GM18508 (cell line): ENCODE data around the gene MAML1.

Experiments
- ATAC-seq: cut with Tn5 transposase; IDR thresholded peaks from one replicate; pipeline ENCODE4 v1.9.1; 2021; ENCODE audit warnings: moderate number of reproducible peaks; ENCODE audit not compliant: insufficient read depth, unreplicated experiment

The MAML1 gene

DNA sequence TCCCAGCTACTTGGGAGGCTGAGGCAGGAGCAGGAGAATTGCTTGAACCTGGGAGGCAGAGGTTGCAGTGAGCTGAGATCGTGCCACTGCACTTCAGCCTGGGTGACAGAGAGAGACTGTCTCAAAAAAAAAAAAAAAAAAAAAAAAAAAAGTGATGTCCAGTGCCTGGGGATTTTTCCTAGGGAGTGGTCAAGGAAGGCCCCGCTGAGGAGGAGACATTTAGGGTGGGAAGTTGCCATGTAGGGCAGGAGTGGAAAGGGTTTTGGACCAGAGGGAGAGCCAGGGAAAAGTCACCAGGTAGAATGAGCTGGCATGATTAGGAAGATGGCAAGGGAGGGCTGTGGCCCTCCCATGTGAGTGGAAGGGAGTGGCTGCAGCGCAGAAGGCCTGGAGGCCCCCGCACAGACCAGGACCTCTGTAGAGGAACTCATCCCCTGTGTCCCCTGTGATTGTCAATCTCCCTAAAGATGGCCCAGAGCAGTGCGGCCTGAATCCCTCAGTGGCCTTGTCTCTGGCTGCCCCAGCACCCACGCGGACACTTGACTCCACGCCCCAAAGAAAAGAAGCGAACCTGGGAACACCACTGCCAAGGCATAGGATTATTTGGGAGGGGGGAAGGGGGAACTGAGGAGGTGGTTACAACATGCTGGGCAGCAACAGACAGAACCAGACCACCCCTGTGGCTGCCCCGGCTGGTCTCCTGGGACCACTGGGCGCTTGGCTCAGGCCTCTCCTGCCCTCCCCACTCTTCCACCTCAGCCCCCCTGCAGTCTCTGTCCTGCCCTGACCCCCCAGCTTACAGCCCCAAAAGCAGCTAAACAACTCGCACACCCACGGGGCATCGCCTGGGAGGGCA, 85.5 kb downstream of the MAML1 start:
- no peak for ATAC-seq

DNA sequence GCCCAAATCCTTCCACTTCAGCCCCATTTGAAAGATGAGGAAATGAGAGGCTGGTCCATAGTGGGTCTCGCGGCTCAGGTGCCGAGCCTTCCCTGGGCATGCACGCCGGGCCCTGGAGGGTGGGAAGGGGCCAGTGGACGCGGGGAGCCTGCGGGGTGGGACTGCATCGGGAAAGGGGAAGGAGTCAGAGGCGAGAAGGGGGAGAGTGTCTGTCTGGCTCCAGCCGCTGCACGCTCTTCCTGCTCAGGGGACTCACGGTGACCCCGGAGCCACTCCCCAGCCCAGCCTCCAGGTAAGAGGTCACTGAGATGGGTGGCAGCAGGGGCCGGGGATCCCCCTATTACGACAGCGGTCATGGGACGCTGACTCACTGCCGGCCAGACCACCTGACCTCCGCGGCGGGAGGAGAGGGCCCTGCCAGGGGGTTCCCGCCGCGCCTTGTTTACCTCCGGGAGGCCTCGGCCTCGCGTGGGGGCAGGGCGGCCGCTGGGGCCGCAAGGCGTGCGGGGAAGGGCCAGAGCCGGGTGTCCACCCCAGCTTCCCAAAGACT, 86.2 kb downstream of the MAML1 start:
- peak; percentile 53 for ATAC-seq

DNA sequence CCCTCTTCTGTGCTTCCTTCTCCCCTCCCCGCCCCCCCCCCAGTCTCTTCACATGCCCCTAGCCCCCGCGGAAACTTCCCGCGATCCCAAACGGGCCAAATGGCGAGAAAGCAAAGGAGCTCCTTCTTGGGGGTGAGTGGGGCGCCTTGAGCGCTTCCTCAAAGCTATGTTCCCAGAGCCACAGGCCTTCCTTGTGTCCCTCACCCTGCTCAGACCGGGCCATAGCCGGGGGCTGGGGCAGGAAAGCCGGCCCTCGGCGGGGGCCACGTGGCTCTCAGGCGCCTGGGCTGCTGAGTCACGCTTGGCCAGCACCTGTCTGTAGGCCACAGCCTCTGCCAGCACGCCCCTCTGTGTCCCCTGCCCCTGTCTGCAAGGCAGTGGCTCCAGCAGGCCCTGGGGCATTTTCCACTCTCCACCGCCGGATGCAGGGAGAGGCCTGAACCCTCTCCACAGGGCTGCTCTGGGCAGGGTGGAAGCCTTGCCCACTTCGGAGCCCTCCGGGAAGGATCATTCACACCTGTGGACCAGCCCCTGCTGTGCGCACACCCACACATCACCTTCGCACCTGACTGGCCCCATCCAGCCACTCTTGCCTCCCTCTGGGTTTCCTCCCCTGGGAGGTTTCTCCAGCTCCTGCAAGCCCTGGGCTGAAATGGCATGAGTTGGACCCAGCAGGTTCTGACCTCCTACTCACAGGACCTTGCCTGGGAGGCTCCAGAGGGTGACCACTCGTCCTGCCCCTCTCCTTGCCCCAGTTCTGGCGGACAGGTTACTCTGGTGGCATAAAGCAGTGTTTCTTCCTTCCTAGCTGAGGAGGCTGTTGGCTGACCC, 86.9 kb downstream of the MAML1 start:
- no peak for ATAC-seq

DNA sequence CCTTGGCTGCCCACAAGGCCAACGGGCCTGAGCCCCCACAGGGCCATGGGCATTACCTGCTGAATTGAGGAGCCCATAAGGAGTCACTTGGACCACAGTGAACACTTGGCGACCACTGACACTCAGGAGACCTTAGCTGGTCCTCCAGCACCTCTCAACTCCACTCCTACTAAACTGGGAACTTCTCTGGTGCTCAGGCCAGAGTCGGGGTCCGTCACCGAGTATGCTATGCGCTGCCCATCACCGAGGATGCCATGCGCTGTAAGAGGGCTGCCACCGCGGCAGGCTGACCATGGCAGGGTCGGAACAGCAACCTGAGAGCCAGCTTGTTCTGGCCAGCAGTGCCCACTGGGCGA, 87.5 kb downstream of the MAML1 start:
- ATAC-seq = no peak

DNA sequence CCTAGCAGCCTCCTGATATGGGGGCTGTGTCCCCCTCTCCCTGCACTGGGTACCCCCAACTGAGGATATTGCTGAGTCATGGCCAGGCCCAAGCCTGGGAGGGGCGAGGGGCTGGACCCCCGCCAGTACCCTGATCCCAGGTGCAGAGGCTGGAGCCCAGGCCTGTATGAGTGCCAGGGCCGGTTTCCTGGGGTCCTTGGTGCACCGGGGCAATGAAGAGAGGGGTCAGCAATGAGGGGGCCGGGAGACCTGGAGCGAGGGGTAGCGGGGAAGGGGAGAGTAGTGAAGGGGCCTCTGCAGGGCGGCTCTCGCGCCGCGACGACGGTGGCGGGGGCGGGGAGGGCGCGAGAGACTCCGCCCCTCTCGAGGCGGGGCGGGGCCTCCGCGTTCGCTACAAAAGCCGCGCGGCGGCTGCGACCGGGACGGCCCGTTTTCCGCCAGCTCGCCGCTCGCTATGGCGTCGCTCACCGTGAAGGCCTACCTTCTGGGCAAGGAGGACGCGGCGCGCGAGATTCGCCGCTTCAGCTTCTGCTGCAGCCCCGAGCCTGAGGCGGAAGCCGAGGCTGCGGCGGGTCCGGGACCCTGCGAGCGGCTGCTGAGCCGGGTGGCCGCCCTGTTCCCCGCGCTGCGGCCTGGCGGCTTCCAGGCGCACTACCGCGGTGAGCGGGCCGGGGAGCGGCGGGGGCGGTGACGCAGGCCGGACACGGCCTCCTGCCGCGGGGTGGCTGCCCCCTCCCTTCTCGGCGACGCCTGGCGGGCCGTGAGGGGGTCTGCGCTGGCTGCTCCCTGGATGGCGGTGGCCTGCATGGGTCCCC, 88.1 kb downstream of the MAML1 start, which contains the start of gene SQSTM1:
Gene SQSTM1 (plus strand): TSS at position 423 of the 815 bp plus-strand sequence. CDS start 32 bp downstream, at position 455.
- ATAC-seq = no peak

DNA sequence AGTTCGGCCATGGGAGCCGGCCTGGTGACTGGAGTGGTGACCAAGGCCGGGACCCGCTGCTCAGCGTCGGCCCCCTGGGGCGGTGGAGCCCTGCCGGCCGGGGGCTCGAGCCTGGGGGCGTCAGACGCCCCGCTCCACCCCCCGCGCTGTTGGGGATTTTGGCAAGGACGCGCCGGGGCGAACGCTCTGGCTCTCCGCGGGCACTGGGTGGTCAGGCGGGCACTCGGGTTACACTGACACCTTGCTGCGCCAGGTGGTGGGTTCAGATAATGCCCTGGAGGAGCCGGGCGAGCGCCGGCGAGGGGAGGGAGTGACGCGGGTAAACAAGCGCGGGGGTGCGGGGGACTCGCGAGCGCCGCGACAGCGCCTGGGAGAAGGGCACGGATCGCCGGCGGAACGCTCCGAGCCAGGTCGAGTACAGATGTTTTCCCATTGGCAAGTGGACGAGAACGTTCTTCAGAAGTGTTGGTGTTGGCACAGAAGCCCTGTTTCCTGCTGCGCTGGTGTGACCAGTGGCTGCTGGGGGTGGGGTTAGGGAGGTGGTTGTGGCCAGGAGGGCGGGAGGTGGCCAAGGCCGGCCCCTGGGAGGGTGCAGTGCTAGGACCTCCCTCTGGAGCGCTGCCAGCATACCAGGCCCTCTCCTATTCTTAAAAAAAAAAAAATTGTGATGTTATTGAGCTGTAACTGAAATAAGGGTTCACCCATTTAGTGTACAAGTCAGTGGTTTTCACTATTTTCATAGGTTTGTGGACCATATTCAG, 88.9 kb downstream of the MAML1 start:
- peak; percentile 39 for ATAC-seq

DNA sequence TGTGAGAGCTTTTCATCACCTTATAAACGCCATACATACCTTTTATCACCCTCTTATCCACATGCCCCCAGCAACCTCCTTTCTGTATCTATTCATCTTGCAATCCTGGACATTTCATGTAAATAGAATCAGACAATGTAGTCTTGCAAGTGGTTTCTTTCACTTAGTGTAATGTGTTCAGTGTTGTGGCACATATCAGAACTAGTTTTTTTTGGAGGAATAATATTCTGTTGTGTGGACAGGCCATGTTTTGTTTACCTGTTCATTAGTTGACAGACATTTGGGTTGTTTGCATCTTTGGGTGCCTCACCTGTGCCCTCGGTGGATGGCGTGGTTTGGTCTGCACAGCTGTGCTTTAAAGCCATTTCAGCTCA, 89.4 kb downstream of the MAML1 start:
- ATAC-seq = no peak

DNA sequence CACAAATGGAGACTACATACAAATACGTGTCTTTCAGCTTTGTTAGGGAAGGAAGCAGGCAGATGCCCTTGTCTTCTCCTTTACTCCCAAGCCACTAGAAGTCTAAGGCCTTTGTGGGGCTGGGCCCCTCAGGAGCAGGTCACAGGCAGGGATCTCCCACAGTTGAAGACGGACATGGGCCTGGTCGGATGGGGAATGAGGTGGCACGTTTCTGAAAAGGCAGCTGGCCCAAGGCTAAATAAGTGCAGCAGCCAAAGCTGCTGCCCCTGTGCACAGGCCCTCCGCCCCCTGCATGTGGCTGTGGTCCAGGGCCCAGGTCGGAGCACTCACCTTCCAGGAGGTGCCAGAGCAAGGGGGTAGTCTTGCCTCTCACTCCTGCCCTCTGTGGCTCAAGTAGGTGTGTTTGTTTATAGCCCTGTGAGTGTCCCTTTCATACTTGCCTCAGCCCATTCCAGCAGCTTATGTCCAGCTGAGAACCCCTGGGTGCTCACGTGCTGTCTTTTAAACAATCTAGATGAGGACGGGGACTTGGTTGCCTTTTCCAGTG, 89.9 kb downstream of the MAML1 start:
- ATAC-seq = no peak

DNA sequence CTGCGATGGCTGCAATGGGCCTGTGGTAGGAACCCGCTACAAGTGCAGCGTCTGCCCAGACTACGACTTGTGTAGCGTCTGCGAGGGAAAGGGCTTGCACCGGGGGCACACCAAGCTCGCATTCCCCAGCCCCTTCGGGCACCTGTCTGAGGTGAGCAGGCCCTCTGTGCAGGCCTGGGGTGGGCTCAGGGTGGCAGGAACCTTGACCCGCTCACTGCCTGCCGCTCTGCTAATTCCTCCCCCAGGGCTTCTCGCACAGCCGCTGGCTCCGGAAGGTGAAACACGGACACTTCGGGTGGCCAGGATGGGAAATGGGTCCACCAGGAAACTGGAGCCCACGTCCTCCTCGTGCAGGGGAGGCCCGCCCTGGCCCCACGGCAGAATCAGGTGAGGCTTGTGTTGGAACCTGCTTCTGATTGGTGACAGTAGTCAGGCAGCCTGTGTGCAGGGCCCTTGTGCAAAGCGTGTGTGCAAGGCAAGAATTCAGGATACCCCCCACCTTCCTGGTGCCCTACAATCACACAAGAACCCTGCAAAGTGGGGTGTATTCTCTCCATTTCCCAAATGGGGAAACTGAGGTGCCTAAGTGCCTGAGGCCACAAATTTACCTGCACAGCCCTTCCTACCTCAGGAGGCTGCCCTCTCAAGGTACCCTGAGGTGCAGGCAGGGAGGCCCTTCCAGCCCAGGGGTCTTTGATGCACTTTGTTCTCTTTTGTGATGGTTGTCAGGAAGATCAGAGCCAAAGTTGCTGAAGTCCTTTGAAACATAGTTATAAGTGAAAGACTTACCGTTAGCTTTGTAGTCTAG, 91.5 kb downstream of the MAML1 start:
- no peak for ATAC-seq

DNA sequence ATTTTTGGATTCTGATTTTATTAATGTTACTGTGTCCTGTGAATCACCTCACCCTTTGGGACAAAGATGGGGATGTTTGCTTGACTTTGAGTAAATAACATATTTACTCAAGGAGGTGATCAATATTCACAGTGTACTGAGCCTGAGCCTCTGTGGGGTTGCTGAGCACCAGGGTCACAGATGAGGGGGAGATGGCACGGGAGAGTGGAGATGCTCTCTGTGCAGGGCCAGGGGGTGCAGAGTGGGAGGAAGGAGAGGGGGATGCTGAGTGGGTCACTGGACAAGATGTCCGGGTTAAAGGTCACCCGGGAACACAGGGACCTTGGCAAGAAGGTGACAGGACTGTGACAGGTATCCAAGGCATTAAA, 92.1 kb downstream of the MAML1 start:
- no peak for ATAC-seq

DNA sequence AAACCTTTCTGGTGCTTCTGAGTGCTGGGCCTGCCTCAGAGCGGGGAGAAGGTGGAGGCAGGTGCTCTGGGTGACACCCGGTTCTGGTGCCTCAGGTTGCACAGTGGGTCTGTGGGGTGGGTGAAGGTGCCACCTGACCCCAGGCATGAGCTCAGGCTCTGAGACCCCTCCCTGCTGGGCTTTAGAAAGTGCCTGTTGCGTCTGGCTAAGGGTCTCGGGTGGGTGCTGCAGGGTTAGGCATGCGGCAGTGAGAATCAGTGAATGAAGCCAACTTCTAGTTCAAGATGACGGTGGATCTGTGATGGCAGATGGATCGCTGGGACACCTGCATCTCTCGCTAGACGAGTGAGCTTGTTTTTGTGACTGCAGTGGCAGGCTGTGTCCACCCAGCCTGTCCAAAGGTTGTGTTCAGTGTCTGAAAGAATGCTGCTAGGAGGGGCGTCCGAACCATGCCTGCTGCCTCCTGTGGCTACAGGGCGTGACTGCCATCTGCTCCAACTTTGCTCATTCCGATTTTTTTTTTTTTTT, 93.1 kb downstream of the MAML1 start:
- ATAC-seq = no peak
